ENCODE results near the gene PDXDC1.
"Not testable (repeated sequence)": the region's sequence is repeated elsewhere in the genome, so short reads cannot be mapped to it uniquely, and the experiment has no call there.

Gene PDXDC1

DNA sequence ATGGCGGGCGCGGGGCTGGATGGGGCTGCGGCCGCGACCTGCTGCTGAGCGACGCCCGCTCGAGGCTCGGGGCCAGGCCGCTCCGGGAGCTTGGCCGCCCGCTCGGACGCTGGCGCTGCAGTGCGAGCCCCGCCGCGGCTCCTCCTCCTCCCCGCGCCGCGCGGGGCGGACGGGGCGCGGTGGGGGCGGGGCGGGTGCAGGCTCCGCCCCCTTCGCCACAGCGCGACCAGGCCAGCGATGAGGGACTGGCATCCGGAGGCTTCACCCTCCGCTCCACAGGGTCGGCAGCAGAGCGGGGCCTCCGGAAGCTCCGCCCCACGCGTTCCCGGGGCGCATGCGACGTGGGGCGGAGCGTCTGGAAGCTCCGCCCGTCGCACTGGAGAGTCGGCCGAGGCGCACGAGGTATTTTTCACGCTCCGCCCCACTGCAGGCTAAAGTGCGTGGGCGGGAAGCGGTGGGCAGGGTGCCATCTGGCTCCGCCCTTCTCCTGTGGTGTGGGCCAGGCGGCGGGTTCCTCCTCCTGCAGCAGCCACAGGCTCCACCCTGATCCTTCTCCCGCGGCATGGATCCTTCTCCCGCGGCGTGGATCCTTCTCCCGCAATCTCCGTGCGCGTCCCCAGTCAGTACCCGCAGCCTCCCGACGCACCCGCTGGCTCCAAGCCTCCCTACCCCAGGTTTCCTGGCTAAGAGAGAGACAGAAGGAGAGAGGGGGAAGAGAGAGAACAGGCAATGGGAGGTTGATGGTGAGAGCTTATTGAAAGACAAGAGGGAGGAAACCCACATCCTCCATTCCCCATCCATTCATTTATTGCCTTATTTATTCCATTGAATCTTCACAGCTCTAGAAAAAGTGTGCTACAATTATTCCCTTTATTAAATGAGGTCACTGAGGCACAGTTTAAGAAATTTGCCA is 180.1 kb downstream of the PDXDC1 start:
- peak; percentile 95 for DNase-seq (ENCODE audit: low spot score)

DNA sequence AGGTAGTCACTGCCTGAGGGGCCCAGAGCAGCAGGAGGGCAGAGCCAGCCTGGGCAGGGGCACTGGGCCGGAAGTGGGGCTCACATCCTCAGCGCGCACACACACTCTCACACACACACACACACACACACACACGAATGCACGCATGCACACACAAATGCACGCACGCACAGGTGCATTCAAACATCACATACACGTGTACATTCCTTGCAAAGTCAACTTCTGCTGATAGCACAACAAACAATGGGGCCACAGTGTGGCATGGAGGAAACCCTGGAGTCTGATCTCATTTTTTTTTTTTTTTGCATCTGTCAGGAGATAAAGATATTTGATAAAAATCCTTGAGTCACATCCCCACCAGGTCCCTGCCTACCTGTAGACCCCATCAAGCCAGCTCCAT is 182.8 kb downstream of the PDXDC1 start:
- not testable (repeated sequence) for DNase-seq (ENCODE audit: low spot score)

DNA sequence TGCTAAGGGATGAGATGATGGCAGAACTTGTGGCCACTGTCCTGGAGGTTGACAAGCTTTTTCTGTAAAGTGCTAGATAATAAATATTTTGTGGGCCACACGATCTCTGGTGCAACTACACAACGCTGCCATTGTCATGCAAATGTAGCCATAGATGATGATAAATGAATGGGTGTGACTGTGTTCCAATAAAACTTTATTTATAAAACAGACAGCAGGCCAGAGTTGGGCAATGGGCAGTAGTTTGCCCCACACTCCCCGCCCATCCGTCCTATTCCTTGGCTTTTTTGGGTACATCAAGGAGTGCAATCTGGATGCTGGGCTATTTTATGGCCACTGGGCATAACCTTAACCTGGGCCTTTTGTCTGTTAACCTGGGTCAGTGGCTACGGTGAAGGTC is 184.8 kb downstream of the PDXDC1 start:
- DNase-seq (ENCODE audit: low spot score): not testable (repeated sequence)

DNA sequence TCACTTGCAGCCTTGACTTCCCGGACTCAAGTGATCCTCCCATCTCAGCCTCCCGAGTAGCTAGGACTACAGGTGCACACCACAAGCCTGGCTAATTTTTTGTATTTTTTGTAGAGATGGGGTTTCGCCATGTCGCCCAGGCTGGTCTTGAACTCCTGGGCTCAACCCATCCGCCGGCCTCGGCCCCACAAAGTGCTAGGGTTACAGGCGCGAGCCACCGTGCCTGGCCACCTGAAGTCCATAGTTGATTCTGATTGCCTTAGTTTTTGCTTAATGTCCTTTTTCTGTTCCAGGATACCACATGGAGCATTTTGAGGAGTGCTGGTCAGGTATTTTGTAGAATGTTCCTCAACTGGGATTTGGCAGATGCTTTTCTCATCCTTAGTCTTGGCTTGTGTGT is 185.7 kb downstream of the PDXDC1 start:
- not testable (repeated sequence) for DNase-seq (ENCODE audit: low spot score)

DNA sequence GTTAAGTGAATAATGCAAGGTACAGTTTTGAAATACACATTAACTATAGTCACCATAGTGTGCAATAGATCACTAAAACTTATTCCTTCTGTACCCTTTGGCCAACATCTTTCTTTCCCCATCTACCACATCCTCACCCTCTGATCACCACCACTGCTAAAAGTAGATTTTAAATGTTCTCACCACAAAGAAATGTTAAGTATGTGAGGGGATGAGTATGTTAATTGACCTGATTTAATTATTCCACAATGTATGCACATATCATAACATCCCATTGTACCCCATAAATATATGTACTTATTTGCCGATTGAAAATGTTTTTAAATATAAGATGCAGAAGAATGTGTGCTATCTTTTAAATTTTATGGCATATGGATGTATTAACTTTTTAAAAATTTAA is 188.2 kb downstream of the PDXDC1 start:
- not testable (repeated sequence) for DNase-seq (ENCODE audit: low spot score)

DNA sequence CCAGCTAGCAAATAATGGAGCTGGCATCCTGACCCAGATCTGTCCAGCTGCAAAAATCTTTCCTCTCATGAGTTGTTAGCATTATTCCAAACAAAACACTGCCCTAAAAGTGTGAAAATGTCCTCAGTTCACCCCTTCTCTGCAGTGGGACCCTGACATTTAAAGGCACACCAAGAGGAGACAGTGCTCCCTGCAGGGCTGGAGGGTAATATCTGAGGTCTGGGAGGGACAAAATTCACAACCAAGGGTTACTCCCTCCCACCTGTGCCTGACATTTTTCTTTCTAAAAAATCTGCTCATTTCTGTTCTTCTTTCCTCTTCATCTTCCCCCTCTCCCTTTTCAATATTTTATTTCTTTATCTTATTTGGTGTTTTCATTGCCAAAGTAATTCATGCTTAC is 191.4 kb downstream of the PDXDC1 start:
- DNase-seq (ENCODE audit: low spot score): not testable (repeated sequence)

DNA sequence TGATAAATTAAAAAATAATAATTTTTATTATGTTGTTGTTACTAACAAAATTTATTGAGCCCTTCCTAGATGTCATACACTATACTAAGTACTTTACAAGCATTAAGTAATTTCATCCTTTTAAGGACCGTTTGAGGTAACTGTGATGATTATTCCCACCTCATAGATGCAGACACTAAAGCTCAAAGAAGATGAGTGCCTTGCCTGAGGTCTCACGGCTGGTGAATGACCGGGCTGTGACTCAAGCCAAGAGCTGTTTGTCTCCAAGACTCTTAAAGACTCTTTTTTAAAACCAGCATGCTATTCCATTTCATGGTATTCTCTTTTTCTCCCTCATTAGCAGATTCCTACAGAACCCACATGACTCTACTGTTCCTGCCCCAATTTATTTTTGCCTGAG is 193.5 kb downstream of the PDXDC1 start:
- DNase-seq (ENCODE audit: low spot score): not testable (repeated sequence)

DNA sequence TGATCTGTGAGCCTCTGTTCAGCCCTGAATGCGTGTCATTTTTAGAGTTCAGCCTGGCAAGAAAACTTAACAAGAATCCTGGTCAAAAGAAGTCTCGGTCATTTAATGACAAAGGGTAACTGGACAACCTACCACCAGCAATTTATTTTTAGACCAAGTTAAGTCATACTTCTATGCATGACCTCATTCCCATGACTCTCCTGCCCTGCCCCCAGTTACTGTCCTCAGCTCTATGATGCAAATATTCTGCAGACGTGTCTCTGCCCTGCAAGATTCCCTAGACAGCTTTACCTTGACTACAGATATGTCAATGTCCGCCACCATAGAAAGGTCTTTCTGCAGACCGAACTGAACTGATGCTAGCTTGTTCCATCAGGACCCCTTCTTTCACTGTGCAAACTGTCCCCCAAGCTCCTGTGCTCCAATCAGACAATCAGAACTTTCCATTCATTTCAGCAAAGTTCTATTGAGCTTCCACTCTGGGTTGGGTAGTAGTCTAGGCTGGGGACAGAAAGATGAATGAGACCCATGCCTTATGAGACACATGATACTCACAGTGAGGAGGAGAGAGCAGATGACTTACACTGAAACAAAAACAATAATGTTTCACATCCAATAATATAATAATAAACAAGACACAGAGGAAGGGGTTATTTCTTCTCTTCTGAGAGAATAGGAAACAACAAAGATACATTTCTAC is 194.3 kb downstream of the PDXDC1 start:
- not testable (repeated sequence) for DNase-seq (ENCODE audit: low spot score)

DNA sequence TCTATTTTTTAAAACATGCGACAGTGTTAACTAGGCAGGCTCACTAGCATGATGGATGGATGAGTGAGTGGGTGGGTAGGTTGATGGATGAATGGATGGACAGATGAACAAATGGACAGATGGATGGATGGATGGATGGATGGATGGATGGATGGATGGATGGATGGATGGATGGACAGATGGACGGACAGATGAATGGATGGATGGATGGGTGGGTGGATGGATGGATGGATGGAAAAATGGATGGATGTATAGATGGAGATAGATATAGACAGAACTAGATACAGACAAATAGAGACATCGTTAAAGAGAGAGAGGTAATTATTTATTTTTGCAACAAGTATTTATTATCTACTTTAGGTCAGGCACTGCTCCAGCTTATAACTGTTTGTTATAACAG is 205.1 kb downstream of the PDXDC1 start:
- not testable (repeated sequence) for DNase-seq (ENCODE audit: low spot score)

DNA sequence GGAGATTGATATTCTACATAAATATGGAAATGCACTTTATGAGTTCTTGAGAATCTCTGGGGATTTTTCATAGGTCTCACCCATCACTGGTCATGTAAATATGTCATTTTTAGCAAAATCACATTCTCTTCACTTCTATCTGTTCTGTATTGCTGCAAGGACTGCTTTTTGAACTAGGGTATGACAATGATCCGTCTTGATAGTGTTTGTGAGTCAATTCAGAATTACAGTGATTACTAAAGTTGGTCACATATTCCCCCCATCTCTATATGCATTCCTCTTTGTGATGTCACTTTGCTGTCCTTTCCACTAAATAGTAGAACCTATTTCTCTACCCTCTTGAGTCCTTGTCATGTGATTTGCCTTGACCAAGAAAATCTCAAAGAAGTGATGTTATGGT is 206.1 kb downstream of the PDXDC1 start:
- not testable (repeated sequence) for DNase-seq (ENCODE audit: low spot score)

DNA sequence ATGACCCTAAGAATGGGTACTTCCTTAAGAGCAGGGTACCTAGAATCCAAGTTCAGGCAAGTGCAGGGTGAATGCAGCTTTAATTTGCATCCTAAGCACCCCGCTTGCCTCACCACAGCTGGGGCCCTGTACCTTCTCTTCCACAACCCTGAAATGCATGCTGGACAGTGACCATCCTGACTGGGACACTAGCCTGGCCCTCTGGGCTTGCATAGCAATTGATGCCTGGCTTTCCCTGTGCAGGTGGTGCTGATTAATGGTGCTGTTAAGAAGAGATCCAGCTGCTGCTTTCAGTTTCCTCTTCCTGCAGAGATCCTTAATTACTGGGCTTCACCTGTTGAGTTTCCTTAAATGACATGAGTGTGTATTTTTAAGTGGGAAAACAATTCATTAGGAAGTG is 209.2 kb downstream of the PDXDC1 start:
- not testable (repeated sequence) for DNase-seq (ENCODE audit: low spot score)
